T-cell (primary cell): ENCODE results near the gene BMP6. TPM values are rescaled to one million over a fixed set of nuclear protein-coding genes. Genes with fewer than 3 reads are reported as not detected.

Experiments
- ATAC-seq, 4 experiments: fragments of 200-7000 bp in 3 of 4; fragments of 150-1000 bp in 1 of 4; cut with Tn5 transposase; replicated peaks in 1 of 4; 1 replicate in 3 of 4; 2 replicates in 1 of 4; pipeline ENCODE4 v1.10.0; 2021; ENCODE audit warnings: moderate library complexity in 3 of 4, mild to moderate bottlenecking in 2 of 4, moderate number of reproducible peaks in 1 of 4
- CTCF ChIA-PET, 2 donors: fragments of 300-600 bp; sonication (Branson Sonifier 250); formaldehyde crosslinking; loops; one replicate each; lab custom pipeline; 2022; ENCODE audit warnings: antibody characterized with exemption in 2 of 2; lab: Charles Lee
- POLR2A ChIA-PET, 2 donors: fragments of 300-600 bp; sonication (Branson Sonifier 250); formaldehyde crosslinking; loops; one replicate each; lab custom pipeline; 2022; ENCODE audit warnings: antibody characterized with exemption in 2 of 2; lab: Charles Lee
- DNase-seq, 35 experiments: peaks; one replicate each; pipeline versions ENCODE4 v3.0.0 to v3.0.0-alpha.2; 2013 to 2023
- H3K27ac ChIP-seq: one replicate; pipeline ENCODE4 v1.5.1; 2013; ENCODE audit warnings: low read length
- H3K27me3 ChIP-seq, 2 experiments: replicated peaks in 1 of 2; 1 replicate in 1 of 2; 2 replicates in 1 of 2; pipeline versions ENCODE4 v1.6.1 to v1.7.0; 2013; ENCODE audit warnings: low read length in 1 of 2, mixed read lengths in 1 of 2; ENCODE audit not compliant: control insufficient read depth in 2 of 2, insufficient read depth in 2 of 2; ENCODE audit errors: extremely low read depth in 1 of 2
- H3K36me3 ChIP-seq, 2 donors: 1 replicate in 1 of 2; 2 replicates in 1 of 2; pipeline versions ENCODE4 v1.6.1 to v1.7.0; 2013; ENCODE audit warnings: low read length in 1 of 2; ENCODE audit not compliant: control insufficient read depth in 2 of 2, insufficient read depth in 1 of 2; ENCODE audit errors: extremely low read depth in 1 of 2
- H3K4me1 ChIP-seq, 2 experiments: 1 replicate in 1 of 2; 2 replicates in 1 of 2; pipeline versions ENCODE4 v1.6.1 to v1.7.0; 2013; ENCODE audit warnings: low read length in 2 of 2, mixed read lengths in 1 of 2; ENCODE audit not compliant: insufficient read depth in 2 of 2, control insufficient read depth in 1 of 2; ENCODE audit errors: extremely low read depth in 1 of 2
- H3K4me3 ChIP-seq, 2 donors: 1 replicate in 1 of 2; 2 replicates in 1 of 2; pipeline versions ENCODE4 v1.5.1 to v1.7.0; 2013; ENCODE audit warnings: mild to moderate bottlenecking in 2 of 2, low read length in 1 of 2, moderate library complexity in 1 of 2; ENCODE audit not compliant: control insufficient read depth in 1 of 2; ENCODE audit errors: extremely low read depth in 1 of 2
- H3K9me3 ChIP-seq: 2 replicates; pipeline ENCODE4 v1.7.0; 2013
- H3K27ac Mint-ChIP-seq, 2 donors: one replicate each; pipeline ENCODE4 v1.8.0; 2020 to 2021; ENCODE audit warnings: mild to moderate bottlenecking in 2 of 2, mixed read lengths in 2 of 2
- H3K27me3 Mint-ChIP-seq, 2 donors: one replicate each; pipeline ENCODE4 v1.8.0; 2021 to 2022; ENCODE audit warnings: mixed read lengths in 2 of 2
- H3K36me3 Mint-ChIP-seq: one replicate; pipeline ENCODE4 v1.8.0; 2021; ENCODE audit warnings: mixed read lengths
- H3K4me1 Mint-ChIP-seq, 3 donors: one replicate each; pipeline ENCODE4 v1.8.0; 2020 to 2022; ENCODE audit warnings: mixed read lengths in 3 of 3, mild to moderate bottlenecking in 1 of 3
- H3K4me3 Mint-ChIP-seq, 3 donors: one replicate each; pipeline ENCODE4 v1.8.0; 2020 to 2022; ENCODE audit warnings: mild to moderate bottlenecking in 3 of 3, mixed read lengths in 3 of 3, moderate library complexity in 3 of 3
- H3K9me3 Mint-ChIP-seq, 3 donors: one replicate each; pipeline ENCODE4 v1.8.0; 2020 to 2022; ENCODE audit warnings: mixed read lengths in 3 of 3
- WGBS: methylation state at CpG from one replicate; pipeline ENCODE4 v1.1.5; 2013; ENCODE audit warnings: missing lambda C conversion rate; ENCODE audit not compliant: insufficient coverage; 5-methylcytosine and 5-hydroxymethylcytosine counted together
- total RNA-seq, 35 experiments: library from RNA in 6 of 35; stranded (reverse) in 6 of 35; fragments of 120-200 nt in 1 of 35; gene quantifications; one replicate each; pipeline versions ENCODE4 v1.2.1 to v1.2.4 and lab custom pipeline; 2013 to 2026

Gene BMP6
- total RNA-seq, 5 donors from 2014 or later (not counting 1 experiment from before 2014, with no cell fraction given), result 0.09 to 0.23 (median 0.13) TPM; not detected in 1

DNA sequence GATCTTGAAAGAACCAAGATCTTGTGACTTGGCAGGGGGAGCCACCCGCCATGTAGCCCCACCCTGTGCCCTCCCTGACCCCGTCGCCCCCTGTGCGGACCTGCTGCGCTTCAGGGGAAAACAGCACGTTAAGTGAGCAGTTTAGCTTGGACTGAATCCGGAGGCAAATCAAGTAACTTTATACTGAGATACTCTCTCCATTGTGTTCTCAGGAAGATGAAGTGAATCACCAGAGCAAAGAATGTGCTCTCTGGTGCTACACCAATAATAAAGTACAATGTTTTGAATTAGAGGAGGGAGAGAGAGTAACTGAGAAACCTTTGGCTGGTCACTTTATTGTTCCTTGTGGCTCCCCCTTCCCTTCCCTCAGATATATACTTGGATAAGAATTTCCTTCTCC is 101.2 kb downstream of the BMP6 start:
- H3K27me3 ChIP-seq, result peaks cover 0 to 6% of the 10 kb centered on the region in 2 experiments
- Mint-ChIP-seq H3K9me3 (peaks cover 0 to 8% (median 6%) of the 10 kb centered on the region in 3 donors), H3K27me3 (peaks cover 15 to 42% of the 10 kb centered on the region in 2 donors), H3K4me1 (no peaks in the 10 kb centered on the region), H3K36me3 (no peaks in the 10 kb centered on the region), H3K4me3 (no peak overlapping the region), H3K27ac (no peak overlapping the region)
- no peak overlapping the region for H3K27ac ChIP-seq
- H3K9me3 ChIP-seq, result no peaks in the 10 kb centered on the region
- DNase-seq (no peak), ATAC-seq (no peak)
- WGBS, result 78% methylated on average over 4 of the region's 7 CpGs
- CTCF ChIA-PET, result no interaction called here
- POLR2A ChIA-PET, result no interaction called here
- H3K4me3 ChIP-seq, result no peak overlapping the region
- no peaks in the 10 kb centered on the region for H3K36me3 ChIP-seq
- H3K4me1 ChIP-seq, result no peaks in the 10 kb centered on the region

DNA sequence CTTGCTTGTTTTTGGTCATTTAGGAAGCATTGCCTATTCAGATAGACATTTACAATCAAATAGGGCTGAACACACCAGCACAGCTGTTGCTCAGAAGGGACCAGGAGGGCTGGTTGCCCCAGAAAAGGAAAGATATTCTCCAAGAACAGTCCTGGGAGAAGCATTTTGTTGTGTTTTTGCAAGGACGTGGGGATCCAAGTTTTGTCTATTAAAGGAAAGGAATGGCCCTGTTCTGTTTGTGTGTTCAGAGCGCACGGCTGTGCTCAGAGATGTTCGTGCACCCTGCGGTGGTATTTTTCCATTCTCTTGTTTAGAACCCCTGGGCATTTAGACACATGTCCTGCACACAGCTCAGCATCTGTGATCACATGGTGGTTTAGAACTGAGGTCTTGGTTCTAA is 102.2 kb downstream of the BMP6 start:
- POLR2A ChIA-PET, result no interaction called here
- H3K4me3 Mint-ChIP-seq, result no peak overlapping the region
- Histone ChIP-seq H3K27me3 (peaks cover 0 to 10% of the 10 kb centered on the region in 2 experiments), H3K27ac (no peak overlapping the region), H3K4me1 (no peaks in the 10 kb centered on the region), H3K9me3 (no peaks in the 10 kb centered on the region), H3K36me3 (no peaks in the 10 kb centered on the region), H3K4me3 (no peak overlapping the region)
- no peak for DNase-seq
- H3K27me3 Mint-ChIP-seq, result peaks cover 16 to 41% of the 10 kb centered on the region in 2 donors
- 81% methylated on average over 5 of the region's 5 CpGs for WGBS
- no peaks in the 10 kb centered on the region for H3K36me3 Mint-ChIP-seq
- no peak for ATAC-seq
- no peak overlapping the region for H3K27ac Mint-ChIP-seq
- no peaks in the 10 kb centered on the region for H3K4me1 Mint-ChIP-seq
- peaks cover 0 to 8% (median 6%) of the 10 kb centered on the region in 3 donors for H3K9me3 Mint-ChIP-seq
- CTCF ChIA-PET, result no interaction called here

GRCh38 chr6:7832904-7833750 is 107.2 kb downstream of the BMP6 start:
- no peak overlapping the region for H3K4me3 Mint-ChIP-seq
- H3K36me3 ChIP-seq, result no peaks in the 10 kb centered on the region
- H3K4me3 ChIP-seq, result no peak overlapping the region
- peaks cover 0 to 7% of the 10 kb centered on the region in 2 experiments for H3K27me3 ChIP-seq
- H3K27me3 Mint-ChIP-seq, result peaks cover 15 to 28% of the 10 kb centered on the region in 2 donors
- no peaks in the 10 kb centered on the region for H3K4me1 ChIP-seq
- no peaks in the 10 kb centered on the region for H3K36me3 Mint-ChIP-seq
- no peak for ATAC-seq
- no peaks in the 10 kb centered on the region for H3K4me1 Mint-ChIP-seq
- no peak overlapping the region for H3K27ac Mint-ChIP-seq
- H3K9me3 Mint-ChIP-seq, result peaks cover 0 to 8% (median 6%) of the 10 kb centered on the region in 3 donors
- CTCF ChIA-PET, result no interaction called here
- no peaks in the 10 kb centered on the region for H3K9me3 ChIP-seq
- DNase-seq, result no peak
- POLR2A ChIA-PET, result no interaction called here
- 68% methylated on average over 6 of the region's 9 CpGs for whole genome bisulfite sequencing
- no peak overlapping the region for H3K27ac ChIP-seq

- Histone ChIP-seq H3K4me1 (no peaks in the 10 kb centered on the region), H3K9me3 (no peaks in the 10 kb centered on the region), H3K27me3 (peaks cover 0 to 3% of the 10 kb centered on the region in 2 experiments), H3K4me3 (no peak overlapping the region), H3K27ac (no peak overlapping the region), H3K36me3 (no peaks in the 10 kb centered on the region)
- CTCF ChIA-PET, result no interaction called here
- Mint-ChIP-seq H3K4me1 (no peaks in the 10 kb centered on the region), H3K27me3 (peaks cover 15 to 28% of the 10 kb centered on the region in 2 donors), H3K4me3 (no peak overlapping the region), H3K9me3 (peaks cover 0 to 8% (median 6%) of the 10 kb centered on the region in 3 donors), H3K36me3 (no peaks in the 10 kb centered on the region), H3K27ac (no peak overlapping the region)
- 92% methylated on average over 2 of the region's 4 CpGs for WGBS
- ATAC-seq (no peak), DNase-seq (no peak)
- POLR2A ChIA-PET, result no interaction called here
These were observed 107.8 kb downstream of the BMP6 start for GRCh38 chr6:7833751-7834070.

DNA sequence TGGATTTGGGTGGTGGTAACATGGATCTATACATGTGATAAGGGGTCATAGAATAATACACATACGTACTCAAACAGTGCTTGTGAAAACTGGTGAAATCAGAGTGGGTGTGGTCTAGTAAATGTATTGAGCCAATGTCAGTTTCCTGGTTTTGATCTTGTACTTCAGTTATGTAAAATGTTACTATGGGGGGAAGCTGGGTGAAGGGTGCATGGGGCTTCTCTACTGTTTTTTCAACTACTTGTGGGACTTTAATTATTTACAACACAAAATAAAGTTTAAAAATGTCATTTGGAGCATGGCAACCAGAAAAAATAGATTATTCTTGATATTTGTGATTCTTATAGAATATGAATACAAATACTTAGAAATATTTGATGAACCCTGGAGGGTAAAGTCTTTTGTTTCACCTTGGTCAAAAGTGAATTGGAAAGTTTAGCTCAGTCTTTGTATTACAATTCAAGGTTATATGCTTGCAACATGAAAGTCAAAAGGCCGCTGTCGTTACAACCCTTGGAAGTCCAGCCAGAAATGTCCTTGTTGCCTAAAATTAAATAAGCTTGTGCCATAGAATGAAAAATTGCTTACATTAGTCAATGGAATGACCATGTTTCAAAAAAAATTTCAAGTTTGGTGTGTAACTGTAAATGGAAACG is 110.6 kb downstream of the BMP6 start:
- ATAC-seq (no peak), DNase-seq (no peak)
- POLR2A ChIA-PET, result no interaction called here
- no peak overlapping the region for H3K4me3 Mint-ChIP-seq
- H3K27me3 Mint-ChIP-seq, result peaks cover 11 to 29% of the 10 kb centered on the region in 2 donors
- H3K4me3 ChIP-seq, result no peak overlapping the region
- no peaks in the 10 kb centered on the region for H3K9me3 ChIP-seq
- CTCF ChIA-PET, result interaction anchor here in 1 of 2 donors (0.6 kb wide), 1 partner anchor 82 kb away, joined by 3 read pairs; no protein-coding TSS in a partner anchor
- no peak overlapping the region for H3K27ac Mint-ChIP-seq
- no peaks in the 10 kb centered on the region for H3K36me3 ChIP-seq
- H3K36me3 Mint-ChIP-seq, result no peaks in the 10 kb centered on the region
- no peaks in the 10 kb centered on the region for H3K4me1 Mint-ChIP-seq
- no peak overlapping the region for H3K27ac ChIP-seq
- no peaks in the 10 kb centered on the region for H3K4me1 ChIP-seq
- H3K9me3 Mint-ChIP-seq, result no peaks in the 10 kb centered on the region
- H3K27me3 ChIP-seq, result peaks cover 0 to 3% of the 10 kb centered on the region in 2 experiments
- 92% methylated on average over 3 of the region's 4 CpGs for WGBS

DNA sequence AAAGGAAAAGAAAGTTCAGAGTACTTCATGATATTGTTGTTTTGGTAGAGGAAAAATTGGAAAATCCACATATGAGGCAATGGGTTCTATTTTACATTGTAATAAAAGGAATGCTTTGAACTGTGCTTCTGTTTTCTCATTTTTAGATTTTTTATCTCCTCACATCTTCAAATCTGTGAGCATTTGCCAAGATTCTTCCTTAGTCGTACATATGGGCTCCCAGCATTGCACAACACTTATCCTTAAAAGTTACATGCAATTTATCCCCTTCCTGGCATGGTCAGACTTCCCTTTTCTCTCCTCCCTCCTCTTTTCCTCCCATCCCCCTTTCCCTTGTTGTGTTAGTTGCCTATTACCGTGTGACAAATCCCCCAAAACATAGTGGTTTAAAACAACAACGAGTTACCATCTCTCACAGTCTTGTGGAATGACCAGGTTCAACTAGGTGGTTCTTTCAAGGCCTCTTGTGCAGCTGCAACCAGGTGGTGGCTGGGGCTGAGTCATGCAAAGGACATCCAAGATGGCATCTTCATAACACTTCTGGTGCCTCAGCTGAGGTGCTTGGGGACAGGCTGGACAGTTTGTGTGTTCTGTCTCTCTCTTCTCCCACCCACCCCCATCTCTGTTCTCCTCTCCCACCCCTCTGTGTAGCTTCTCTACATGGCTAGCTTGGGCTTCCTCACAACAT is 116.0 kb downstream of the BMP6 start:
- H3K4me1 ChIP-seq, result no peaks in the 10 kb centered on the region
- H3K27ac ChIP-seq, result no peak overlapping the region
- ChIA-PET CTCF (interaction anchor here in 1 of 2 donors (0.6 kb wide), 1 partner anchor 144 kb away, joined by 4 read pairs; no protein-coding TSS in a partner anchor), POLR2A (no interaction called here)
- Mint-ChIP-seq H3K36me3 (no peaks in the 10 kb centered on the region), H3K4me3 (no peak overlapping the region), H3K27ac (no peak overlapping the region), H3K27me3 (peaks cover 10 to 25% of the 10 kb centered on the region in 2 donors), H3K9me3 (no peaks in the 10 kb centered on the region), H3K4me1 (no peaks in the 10 kb centered on the region)
- ATAC-seq (no peak), DNase-seq (no peak)
- H3K27me3 ChIP-seq, result peaks cover 0 to 4% of the 10 kb centered on the region in 2 experiments
- H3K36me3 ChIP-seq, result no peaks in the 10 kb centered on the region
- no peak overlapping the region for H3K4me3 ChIP-seq
- H3K9me3 ChIP-seq, result no peaks in the 10 kb centered on the region
- 18% methylated on average over 1 of the region's 3 CpGs for WGBS
